Keratinocyte (primary cell): ENCODE measurements around the gene RTL1.

Experiments
- CTCF ChIP-seq, 3 experiments: IDR thresholded peaks in 1 of 3; conservative IDR thresholded peaks in 1 of 3; optimal IDR thresholded peaks in 1 of 3; 2 replicates in 2 of 3; 3 replicates in 1 of 3; pipeline versions ENCODE3 to v1.5.1; 2011; ENCODE audit warnings: low read length in 3 of 3, mild to moderate bottlenecking in 3 of 3, moderate library complexity in 2 of 3, control low read depth in 1 of 3, inconsistent platforms in 1 of 3; ENCODE audit not compliant: insufficient read depth in 2 of 3; ENCODE audit errors: extremely low read depth in 1 of 3
- EZH2 ChIP-seq: IDR thresholded peaks from one replicate; pipeline ENCODE4 v1.6.1; 2012; ENCODE audit warnings: inconsistent platforms, mild to moderate bottlenecking, low read length, moderate library complexity

GRCh38 chr14:100906420-100906819 lies 2.9 kb upstream of the RTL1 start:
- TF ChIP-seq CTCF (optimal IDR thresholded peaks at IDR 0.05 in 1 of 3, IDR thresholded peaks at IDR 0.05 in 1 of 3, conservative IDR thresholded peaks at IDR 0.05 in 1 of 3; ENCODE audit: extremely low read depth in 1 of 3, insufficient read depth in 2 of 3, low read length in 3 of 3) (peak in 1 of 3 experiments; percentile 39), EZH2 (no peak)
